ENCODE results near the gene PUDP.
A peak's percentile ranks its signal among the peaks of the same experiment; 100 is the strongest.
"Not testable (repeated sequence)": the region's sequence is repeated elsewhere in the genome, so short reads cannot be mapped to it uniquely, and the experiment has no call there.

The PUDP gene

GRCh38 chrX:7147978-7148854 is at the start of gene PUDP:
PUDP (minus strand) TSS chrX:7148153; CDS start chrX:7148113, 40 bp downstream.
- peak; percentile 86 for DNase-seq

- DNase-seq: no peak
Observed at GRCh38 chrX:7194606-7195005, 46.7 kb upstream of the PUDP start.

- no peak for DNase-seq
Observed at GRCh38 chrX:7192871-7193270, 44.9 kb upstream of the PUDP start.

GRCh38 chrX:7191681-7192110 is 43.7 kb upstream of the PUDP start:
- peak; percentile 52 for DNase-seq

- DNase-seq: no peak
Observed at GRCh38 chrX:7190157-7190556, 42.2 kb upstream of the PUDP start.

GRCh38 chrX:7188672-7189071 is 40.7 kb upstream of the PUDP start:
- no peak for DNase-seq

- DNase-seq: no peak
Observed at GRCh38 chrX:7184816-7185215, 36.9 kb upstream of the PUDP start.

GRCh38 chrX:7179446-7179845 is 31.5 kb upstream of the PUDP start:
- DNase-seq: no peak

- DNase-seq: not testable (repeated sequence)
Observed at GRCh38 chrX:7178859-7179258, 30.9 kb upstream of the PUDP start.

- peak; percentile 59 for DNase-seq
Observed at GRCh38 chrX:7170898-7171297, 22.9 kb upstream of the PUDP start.

- no peak for DNase-seq
Observed at GRCh38 chrX:7169627-7170026, 21.7 kb upstream of the PUDP start.

GRCh38 chrX:7168371-7168770 is 20.4 kb upstream of the PUDP start:
- DNase-seq: no peak

GRCh38 chrX:7164174-7164573 is 16.2 kb upstream of the PUDP start:
- DNase-seq: no peak

GRCh38 chrX:7163146-7163677 is 15.3 kb upstream of the PUDP start:
- DNase-seq: no peak

GRCh38 chrX:7159149-7159861 is 11.4 kb upstream of the PUDP start:
- no peak for DNase-seq

GRCh38 chrX:7158468-7158990 is 10.6 kb upstream of the PUDP start:
- no peak for DNase-seq

- no peak for DNase-seq
Observed at GRCh38 chrX:7156879-7157278, 8.9 kb upstream of the PUDP start.

GRCh38 chrX:7155163-7155562 is 7.2 kb upstream of the PUDP start:
- DNase-seq: no peak

GRCh38 chrX:7154041-7154597 is 6.2 kb upstream of the PUDP start:
- DNase-seq: no peak

- no peak for DNase-seq
Observed at GRCh38 chrX:7153231-7153630, 5.3 kb upstream of the PUDP start.

GRCh38 chrX:7149411-7149810 is 1.5 kb upstream of the PUDP start:
- no peak for DNase-seq

GRCh38 chrX:7147413-7147977 is 458 bp downstream of the PUDP start, which contains the start of gene STS:
STS (plus strand) TSS chrX:7147712; CDS start chrX:7253200, 105,488 bp downstream.
- peak; percentile 60 for DNase-seq
